ENCODE data around the gene HCST.
A peak's percentile ranks its signal among the peaks of the same experiment; 100 is the strongest.

Gene HCST

GRCh38 chr19:35899547-35900214 is 2.6 kb upstream of the HCST start (continued):
- TF ChIP-seq ZSCAN4 (tag by site-specific recombination; IDR thresholded peaks at IDR 0.05), result 0 out of 2 replicates have a peak, but pooled peaks have one; percentile 28
- TF ChIP-seq ZNF449 (tag by site-specific recombination; IDR thresholded peaks at IDR 0.05), result peak; percentile 9; the same call in 1 of the 2 replicates
- 0 out of 2 replicates have a peak, but pooled peaks have one; percentile 20 for TF ChIP-seq MYNN (tag by site-specific recombination; IDR thresholded peaks at IDR 0.05; ENCODE audit: borderline replicate concordance)
- TF ChIP-seq ZNF530 (tag by site-specific recombination; IDR thresholded peaks at IDR 0.05; ENCODE audit: low read depth), result no peak
- 0 out of 2 replicates have a peak, but pooled peaks have one; percentile 16 for TF ChIP-seq REPIN1 (tag by site-specific recombination; IDR thresholded peaks at IDR 0.05; ENCODE audit: low read depth)
- peak; percentile 97 for TF ChIP-seq ZFHX2 (tag by site-specific recombination; conservative IDR thresholded peaks at IDR 0.05)
- peak; percentile 86 for TF ChIP-seq ZNF24 (tag by site-specific recombination; IDR thresholded peaks at IDR 0.05)
- TF ChIP-seq, protein P1, sequence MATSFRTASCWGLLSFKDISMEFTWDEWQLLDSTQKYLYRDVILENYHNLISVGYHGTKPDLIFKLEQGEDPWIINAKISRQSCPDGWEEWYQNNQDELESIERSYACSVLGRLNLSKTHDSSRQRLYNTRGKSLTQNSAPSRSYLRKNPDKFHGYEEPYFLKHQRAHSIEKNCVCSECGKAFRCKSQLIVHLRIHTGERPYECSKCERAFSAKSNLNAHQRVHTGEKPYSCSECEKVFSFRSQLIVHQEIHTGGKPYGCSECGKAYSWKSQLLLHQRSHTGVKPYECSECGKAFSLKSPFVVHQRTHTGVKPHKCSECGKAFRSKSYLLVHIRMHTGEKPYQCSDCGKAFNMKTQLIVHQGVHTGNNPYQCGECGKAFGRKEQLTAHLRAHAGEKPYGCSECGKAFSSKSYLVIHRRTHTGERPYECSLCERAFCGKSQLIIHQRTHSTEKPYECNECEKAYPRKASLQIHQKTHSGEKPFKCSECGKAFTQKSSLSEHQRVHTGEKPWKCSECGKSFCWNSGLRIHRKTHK (tag by site-specific recombination; IDR thresholded peaks at IDR 0.05), result no peak
- TF ChIP-seq ZNF777 (tag by site-specific recombination; IDR thresholded peaks at IDR 0.05; ENCODE audit: borderline replicate concordance), result no peak; the same call in 1 of the 2 replicates
- no peak for TF ChIP-seq ZNF488 (tag by site-specific recombination; IDR thresholded peaks at IDR 0.05)
- no peak for TF ChIP-seq ZNF16 (tag by site-specific recombination; IDR thresholded peaks at IDR 0.05; ENCODE audit: low read depth)
- no peak for TF ChIP-seq ZNF571 (tag by site-specific recombination; IDR thresholded peaks at IDR 0.05)
- TF ChIP-seq ZNF404 (tag by site-specific recombination; IDR thresholded peaks at IDR 0.05), result no peak

- POLR2A ChIA-PET, result interaction anchor here (0.5 to 1.7 kb wide), 14 partner anchors 10 to 1479 kb away, joined by 3 to 10 read pairs (median 5); partner anchors contain the start of genes ALKBH6, LIN37 and SDHAF1
- Histone ChIP-seq H3K9me3 (ENCODE audit: control insufficient read depth, insufficient read depth, low read depth, low read length) (no peaks in the 10 kb centered on the region), H3K36me3 (ENCODE audit: control insufficient read depth in 2 of 2, insufficient read depth in 1 of 2, low read length in 2 of 2) (peaks cover 19 to 24% of the 10 kb centered on the region in 2 experiments), H3K4me1 (ENCODE audit: control insufficient read depth, insufficient read depth, low read length) (peaks cover 14% of the 10 kb centered on the region), H3K27ac (ENCODE audit: extremely low read depth, low read depth, low read length) (no peak overlapping the region), H3K4me3 (ENCODE audit: low read depth, low read length) (no peak overlapping the region)
- CTCF ChIA-PET, result interaction anchor here (0.6 to 1.4 kb wide), 5 partner anchors 15 to 899 kb away, joined by 3 to 8 read pairs (median 4); no protein-coding TSS in a partner anchor
- TF ChIP-seq ZNF404 (tag by site-specific recombination; IDR thresholded peaks at IDR 0.05) (no peak), ZNF2 (tag by site-specific recombination; IDR thresholded peaks at IDR 0.05) (no peak), ZNF654 (tag by site-specific recombination; IDR thresholded peaks at IDR 0.05; ENCODE audit: low read depth) (no peak), GFI1B (tag by site-specific recombination; IDR thresholded peaks at IDR 0.05) (no peak), GLIS2 (tag by site-specific recombination; IDR thresholded peaks at IDR 0.05) (no peak; the same call in 1 of the 2 replicates), ZNF521 (tag by site-specific recombination; IDR thresholded peaks at IDR 0.05) (no peak), ZNF704 (tag by site-specific recombination; IDR thresholded peaks at IDR 0.05) (no peak), ZNF184 (tag by site-specific recombination; IDR thresholded peaks at IDR 0.05) (no peak), ZNF121 (tag by site-specific recombination; IDR thresholded peaks at IDR 0.05) (0 out of 2 replicates have a peak, but pooled peaks have one; percentile 31), SCRT2 (tag by site-specific recombination; IDR thresholded peaks at IDR 0.05) (no peak)
- TF ChIP-seq, protein P2, sequence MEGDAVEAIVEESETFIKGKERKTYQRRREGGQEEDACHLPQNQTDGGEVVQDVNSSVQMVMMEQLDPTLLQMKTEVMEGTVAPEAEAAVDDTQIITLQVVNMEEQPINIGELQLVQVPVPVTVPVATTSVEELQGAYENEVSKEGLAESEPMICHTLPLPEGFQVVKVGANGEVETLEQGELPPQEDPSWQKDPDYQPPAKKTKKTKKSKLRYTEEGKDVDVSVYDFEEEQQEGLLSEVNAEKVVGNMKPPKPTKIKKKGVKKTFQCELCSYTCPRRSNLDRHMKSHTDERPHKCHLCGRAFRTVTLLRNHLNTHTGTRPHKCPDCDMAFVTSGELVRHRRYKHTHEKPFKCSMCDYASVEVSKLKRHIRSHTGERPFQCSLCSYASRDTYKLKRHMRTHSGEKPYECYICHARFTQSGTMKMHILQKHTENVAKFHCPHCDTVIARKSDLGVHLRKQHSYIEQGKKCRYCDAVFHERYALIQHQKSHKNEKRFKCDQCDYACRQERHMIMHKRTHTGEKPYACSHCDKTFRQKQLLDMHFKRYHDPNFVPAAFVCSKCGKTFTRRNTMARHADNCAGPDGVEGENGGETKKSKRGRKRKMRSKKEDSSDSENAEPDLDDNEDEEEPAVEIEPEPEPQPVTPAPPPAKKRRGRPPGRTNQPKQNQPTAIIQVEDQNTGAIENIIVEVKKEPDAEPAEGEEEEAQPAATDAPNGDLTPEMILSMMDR (tag by site-specific recombination; IDR thresholded peaks at IDR 0.05), result no peak
- TF ChIP-seq, protein P3, sequence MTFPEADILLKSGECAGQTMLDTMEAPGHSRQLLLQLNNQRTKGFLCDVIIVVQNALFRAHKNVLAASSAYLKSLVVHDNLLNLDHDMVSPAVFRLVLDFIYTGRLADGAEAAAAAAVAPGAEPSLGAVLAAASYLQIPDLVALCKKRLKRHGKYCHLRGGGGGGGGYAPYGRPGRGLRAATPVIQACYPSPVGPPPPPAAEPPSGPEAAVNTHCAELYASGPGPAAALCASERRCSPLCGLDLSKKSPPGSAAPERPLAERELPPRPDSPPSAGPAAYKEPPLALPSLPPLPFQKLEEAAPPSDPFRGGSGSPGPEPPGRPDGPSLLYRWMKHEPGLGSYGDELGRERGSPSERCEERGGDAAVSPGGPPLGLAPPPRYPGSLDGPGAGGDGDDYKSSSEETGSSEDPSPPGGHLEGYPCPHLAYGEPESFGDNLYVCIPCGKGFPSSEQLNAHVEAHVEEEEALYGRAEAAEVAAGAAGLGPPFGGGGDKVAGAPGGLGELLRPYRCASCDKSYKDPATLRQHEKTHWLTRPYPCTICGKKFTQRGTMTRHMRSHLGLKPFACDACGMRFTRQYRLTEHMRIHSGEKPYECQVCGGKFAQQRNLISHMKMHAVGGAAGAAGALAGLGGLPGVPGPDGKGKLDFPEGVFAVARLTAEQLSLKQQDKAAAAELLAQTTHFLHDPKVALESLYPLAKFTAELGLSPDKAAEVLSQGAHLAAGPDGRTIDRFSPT (tag by site-specific recombination; IDR thresholded peaks at IDR 0.05), result no peak
These were observed 1.2 kb upstream of the HCST start for GRCh38 chr19:35901055-35901644.

Data from HEK293 (cell line).